Liver (tissue), 3 donors: ENCODE data around the gene IRAG1.

ENCODE experiments used
- ATF3 ChIP-seq: IDR thresholded peaks from 2 replicates; pipeline ENCODE4 v1.6.1; 2016; ENCODE audit warnings: antibody characterized with exemption
- CTCF ChIP-seq: fragments of 150-350 bp; IDR thresholded peaks from 2 replicates; pipeline ENCODE4 v1.5.1; 2017; ENCODE audit warnings: improper control_type of control experiment, low read depth, low read length; ENCODE audit not compliant: missing input control
- EGR1 ChIP-seq, 2 donors: IDR thresholded peaks; 2 replicates each; pipeline ENCODE4 v1.6.1; 2016 to 2018; ENCODE audit warnings: antibody characterized with exemption in 2 of 2, low read depth in 2 of 2
- GABPA ChIP-seq, 2 donors: IDR thresholded peaks in 1 of 2; conservative IDR thresholded peaks in 1 of 2; 2 replicates each; pipeline ENCODE4 v1.6.1; 2016; ENCODE audit warnings: antibody characterized with exemption in 2 of 2, mild to moderate bottlenecking in 1 of 2, moderate library complexity in 1 of 2
- HNF4G ChIP-seq: IDR thresholded peaks from 2 replicates; pipeline ENCODE4 v1.6.1; 2016; ENCODE audit warnings: antibody characterized with exemption
- JUND ChIP-seq, 2 donors: IDR thresholded peaks; 2 replicates each; pipeline ENCODE4 v1.6.1; 2016; ENCODE audit warnings: antibody characterized with exemption in 2 of 2
- MAX ChIP-seq: IDR thresholded peaks from 2 replicates; pipeline ENCODE4 v1.6.1; 2016; ENCODE audit warnings: antibody characterized with exemption
- NR2F2 ChIP-seq: IDR thresholded peaks from 2 replicates; pipeline ENCODE4 v1.6.1; 2016; ENCODE audit warnings: antibody characterized with exemption
- RAD21 ChIP-seq, 2 donors: IDR thresholded peaks; 2 replicates each; pipeline ENCODE4 v1.6.1; 2016; ENCODE audit warnings: antibody characterized with exemption in 2 of 2, mild to moderate bottlenecking in 2 of 2
- REST ChIP-seq: IDR thresholded peaks from 2 replicates; pipeline ENCODE4 v1.6.1; 2016; ENCODE audit warnings: antibody characterized with exemption, mild to moderate bottlenecking
- SP1 ChIP-seq: IDR thresholded peaks from 2 replicates; pipeline ENCODE4 v1.6.1; 2018; ENCODE audit warnings: antibody characterized with exemption, mild to moderate bottlenecking
- TAF1 ChIP-seq: conservative IDR thresholded peaks from 2 replicates; pipeline ENCODE4 v1.6.1; 2016; ENCODE audit warnings: antibody characterized with exemption, mild to moderate bottlenecking
- YY1 ChIP-seq: IDR thresholded peaks from 2 replicates; pipeline ENCODE4 v1.6.1; 2016; ENCODE audit warnings: antibody characterized with exemption, mild to moderate bottlenecking
- ZBTB33 ChIP-seq: IDR thresholded peaks from 2 replicates; pipeline ENCODE4 v1.6.1; 2016; ENCODE audit warnings: antibody characterized with exemption
- donor health status: healthy.
- donor health status: healthy.

GRCh38 chr11:10688401-10688800 is 5.2 kb downstream of the IRAG1 start:
- TF ChIP-seq JUND (IDR thresholded peaks at IDR 0.05) = no peak
- TF ChIP-seq CTCF = no peak
- no peak for TF ChIP-seq SP1
- TF ChIP-seq MAX = no peak
- no peak for TF ChIP-seq ATF3
- no peak for TF ChIP-seq REST
- TF ChIP-seq ZBTB33 = no peak
- no peak for TF ChIP-seq TAF1
- no peak for TF ChIP-seq GABPA (IDR thresholded peaks at IDR 0.05 in 1 of 2, conservative IDR thresholded peaks at IDR 0.05 in 1 of 2)
- no peak for TF ChIP-seq NR2F2
- no peak for TF ChIP-seq YY1
- no peak for TF ChIP-seq RAD21 (IDR thresholded peaks at IDR 0.05)
- no peak for TF ChIP-seq EGR1 (IDR thresholded peaks at IDR 0.05; ENCODE audit: low read depth in 2 of 2)
- no peak for TF ChIP-seq HNF4G
